GM12878 (cell line): ENCODE data around the gene ZMYM1. TPM values are rescaled to one million over a fixed set of nuclear protein-coding genes. Genes with fewer than 3 reads are reported as not detected.

ENCODE experiments used
- EP300 ChIP-seq, 2 experiments: fragments of 150-350 bp in 1 of 2; IDR thresholded peaks; 2 replicates each; pipeline ENCODE4 v1.6.1; 2011 to 2012; ENCODE audit warnings: low read depth in 2 of 2, low read length in 2 of 2, borderline replicate concordance in 1 of 2, improper control_type of control experiment in 1 of 2, inconsistent platforms in 1 of 2; ENCODE audit not compliant: control insufficient read depth in 1 of 2
- KDM1A ChIP-seq: fragments of 200-600 bp; sonication (generic); IDR thresholded peaks from 2 replicates; pipeline ENCODE4 v1.6.1; 2016; ENCODE audit warnings: borderline replicate concordance
- NBN ChIP-seq: fragments of 450-650 bp; IDR thresholded peaks from 2 replicates; pipeline ENCODE4 v1.6.1; 2016
- NR2F1 ChIP-seq: fragments of 450-650 bp; conservative IDR thresholded peaks from 2 replicates; pipeline ENCODE4 v1.6.1; 2017; ENCODE audit warnings: mild to moderate bottlenecking
- ZNF207 ChIP-seq: fragments of 450-650 bp; IDR thresholded peaks from 2 replicates; pipeline ENCODE4 v1.6.1; 2014; ENCODE audit warnings: antibody characterized with exemption, mild to moderate bottlenecking, borderline replicate concordance
- polyA plus RNA-seq, 11 experiments: library from polyadenylated mRNA; depleted of rRNA in 4 of 11; unstranded in 6 of 11; stranded (reverse) in 5 of 11; fragments of >200 nt; fragmentation: Nextera tagmentation in 4 of 11; fragmentation: Illumina TruSeq in 1 of 11; extraction: Ambion mirVana in 4 of 11; extraction: Trizol in 1 of 11; gene quantifications; 1 replicate in 1 of 11; 2 replicates in 10 of 11; pipeline versions ENCODE4 v1.2.1 to v1.2.3, GENCODE V29; 2011 to 2016; ENCODE audit warnings: inconsistent platforms in 2 of 11, missing spikeins in 2 of 11, low read depth in 1 of 11
- total RNA-seq, 4 experiments: library from RNA; depleted of rRNA in 3 of 4; stranded (reverse); fragments of >200 nt in 3 of 4; fragmentation: Illumina TruSeq in 1 of 4; extraction: Trizol in 1 of 4; gene quantifications; 2 replicates each; pipeline versions ENCODE4 v1.2.1 to v1.2.3, GENCODE V29; 2013 to 2021
- TF ChIP-seq, protein P1 (sequence below): fragments of 450-650 bp; formaldehyde crosslinking; IDR thresholded peaks from 2 replicates; pipeline ENCODE4 v1.4.0; 2022; ENCODE audit warnings: mild to moderate bottlenecking, moderate library complexity
- TF ChIP-seq, protein P2 (sequence below): fragments of 450-650 bp; IDR thresholded peaks from 2 replicates; pipeline ENCODE4 v1.6.1; 2017; ENCODE audit warnings: mild to moderate bottlenecking, low read depth, inconsistent platforms; ENCODE audit not compliant: poor library complexity, severe bottlenecking
- TF ChIP-seq, protein P3 (sequence below): fragments of 450-650 bp; IDR thresholded peaks from 2 replicates; pipeline ENCODE4 v1.6.1; 2017; ENCODE audit warnings: mild to moderate bottlenecking, moderate library complexity
- TF ChIP-seq, protein P4 (sequence below): fragments of 450-650 bp; IDR thresholded peaks from 2 replicates; pipeline ENCODE4 v1.6.1; 2016; ENCODE audit warnings: mild to moderate bottlenecking
- TF ChIP-seq, protein P5 (sequence below): IDR thresholded peaks from 2 replicates; pipeline ENCODE4 v1.6.1; 2012; ENCODE audit warnings: low read length, inconsistent platforms

Gene ZMYM1
- total and polyA plus RNA-seq, 10 of the 15 experiments (the other 5 are each of a cell fraction or from before 2014, with no cell fraction given), result 0.45 to 5.2 (median 1.4) TPM

DNA sequence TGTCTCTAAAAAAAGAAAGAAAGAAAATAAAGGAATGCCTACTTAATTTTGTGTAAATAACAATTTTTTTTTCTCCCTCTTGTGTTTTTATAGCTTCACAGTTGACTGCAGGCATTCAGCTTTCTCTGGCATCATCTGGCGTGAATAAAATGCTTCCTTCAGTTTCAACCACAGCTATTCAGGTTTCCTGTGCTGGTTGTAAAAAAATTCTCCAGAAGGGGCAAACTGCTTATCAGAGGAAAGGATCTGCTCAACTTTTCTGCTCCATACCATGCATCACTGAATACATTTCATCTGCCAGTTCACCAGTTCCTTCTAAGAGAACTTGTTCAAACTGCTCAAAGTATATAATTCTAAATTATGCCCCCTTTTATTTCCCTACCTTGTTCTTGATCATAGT is 18.0 kb downstream of the ZMYM1 start (continued):
- TF ChIP-seq, protein P1, sequence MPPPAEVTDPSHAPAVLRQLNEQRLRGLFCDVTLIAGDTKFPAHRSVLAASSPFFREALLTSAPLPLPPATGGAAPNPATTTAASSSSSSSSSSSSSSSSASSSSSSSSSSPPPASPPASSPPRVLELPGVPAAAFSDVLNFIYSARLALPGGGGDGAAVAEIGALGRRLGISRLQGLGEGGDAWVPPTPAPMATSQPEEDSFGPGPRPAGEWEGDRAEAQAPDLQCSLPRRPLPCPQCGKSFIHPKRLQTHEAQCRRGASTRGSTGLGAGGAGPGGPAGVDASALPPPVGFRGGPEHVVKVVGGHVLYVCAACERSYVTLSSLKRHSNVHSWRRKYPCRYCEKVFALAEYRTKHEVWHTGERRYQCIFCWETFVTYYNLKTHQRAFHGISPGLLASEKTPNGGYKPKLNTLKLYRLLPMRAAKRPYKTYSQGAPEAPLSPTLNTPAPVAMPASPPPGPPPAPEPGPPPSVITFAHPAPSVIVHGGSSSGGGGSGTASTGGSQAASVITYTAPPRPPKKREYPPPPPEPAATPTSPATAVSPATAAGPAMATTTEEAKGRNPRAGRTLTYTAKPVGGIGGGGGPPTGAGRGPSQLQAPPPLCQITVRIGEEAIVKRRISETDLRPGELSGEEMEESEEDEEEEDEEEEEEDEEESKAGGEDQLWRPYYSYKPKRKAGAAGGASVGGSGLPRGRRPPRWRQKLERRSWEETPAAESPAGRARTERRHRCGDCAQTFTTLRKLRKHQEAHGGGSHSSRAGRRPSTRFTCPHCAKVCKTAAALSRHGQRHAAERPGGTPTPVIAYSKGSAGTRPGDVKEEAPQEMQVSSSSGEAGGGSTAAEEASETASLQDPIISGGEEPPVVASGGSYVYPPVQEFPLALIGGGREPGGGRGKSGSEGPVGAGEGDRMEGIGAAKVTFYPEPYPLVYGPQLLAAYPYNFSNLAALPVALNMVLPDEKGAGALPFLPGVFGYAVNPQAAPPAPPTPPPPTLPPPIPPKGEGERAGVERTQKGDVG (CRISPR knock-in tag), result no peak
- TF ChIP-seq, protein P2, sequence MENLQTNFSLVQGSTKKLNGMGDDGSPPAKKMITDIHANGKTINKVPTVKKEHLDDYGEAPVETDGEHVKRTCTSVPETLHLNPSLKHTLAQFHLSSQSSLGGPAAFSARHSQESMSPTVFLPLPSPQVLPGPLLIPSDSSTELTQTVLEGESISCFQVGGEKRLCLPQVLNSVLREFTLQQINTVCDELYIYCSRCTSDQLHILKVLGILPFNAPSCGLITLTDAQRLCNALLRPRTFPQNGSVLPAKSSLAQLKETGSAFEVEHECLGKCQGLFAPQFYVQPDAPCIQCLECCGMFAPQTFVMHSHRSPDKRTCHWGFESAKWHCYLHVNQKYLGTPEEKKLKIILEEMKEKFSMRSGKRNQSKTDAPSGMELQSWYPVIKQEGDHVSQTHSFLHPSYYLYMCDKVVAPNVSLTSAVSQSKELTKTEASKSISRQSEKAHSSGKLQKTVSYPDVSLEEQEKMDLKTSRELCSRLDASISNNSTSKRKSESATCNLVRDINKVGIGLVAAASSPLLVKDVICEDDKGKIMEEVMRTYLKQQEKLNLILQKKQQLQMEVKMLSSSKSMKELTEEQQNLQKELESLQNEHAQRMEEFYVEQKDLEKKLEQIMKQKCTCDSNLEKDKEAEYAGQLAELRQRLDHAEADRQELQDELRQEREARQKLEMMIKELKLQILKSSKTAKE, result no peak
- TF ChIP-seq NR2F1 (no peak), EP300 (IDR thresholded peaks at IDR 0.05; ENCODE audit: borderline replicate concordance in 1 of 2, control insufficient read depth in 1 of 2, low read depth in 2 of 2, low read length in 2 of 2) (no peak), ZNF207 (no peak), NBN (no peak), KDM1A (no peak)
- TF ChIP-seq, protein P3, sequence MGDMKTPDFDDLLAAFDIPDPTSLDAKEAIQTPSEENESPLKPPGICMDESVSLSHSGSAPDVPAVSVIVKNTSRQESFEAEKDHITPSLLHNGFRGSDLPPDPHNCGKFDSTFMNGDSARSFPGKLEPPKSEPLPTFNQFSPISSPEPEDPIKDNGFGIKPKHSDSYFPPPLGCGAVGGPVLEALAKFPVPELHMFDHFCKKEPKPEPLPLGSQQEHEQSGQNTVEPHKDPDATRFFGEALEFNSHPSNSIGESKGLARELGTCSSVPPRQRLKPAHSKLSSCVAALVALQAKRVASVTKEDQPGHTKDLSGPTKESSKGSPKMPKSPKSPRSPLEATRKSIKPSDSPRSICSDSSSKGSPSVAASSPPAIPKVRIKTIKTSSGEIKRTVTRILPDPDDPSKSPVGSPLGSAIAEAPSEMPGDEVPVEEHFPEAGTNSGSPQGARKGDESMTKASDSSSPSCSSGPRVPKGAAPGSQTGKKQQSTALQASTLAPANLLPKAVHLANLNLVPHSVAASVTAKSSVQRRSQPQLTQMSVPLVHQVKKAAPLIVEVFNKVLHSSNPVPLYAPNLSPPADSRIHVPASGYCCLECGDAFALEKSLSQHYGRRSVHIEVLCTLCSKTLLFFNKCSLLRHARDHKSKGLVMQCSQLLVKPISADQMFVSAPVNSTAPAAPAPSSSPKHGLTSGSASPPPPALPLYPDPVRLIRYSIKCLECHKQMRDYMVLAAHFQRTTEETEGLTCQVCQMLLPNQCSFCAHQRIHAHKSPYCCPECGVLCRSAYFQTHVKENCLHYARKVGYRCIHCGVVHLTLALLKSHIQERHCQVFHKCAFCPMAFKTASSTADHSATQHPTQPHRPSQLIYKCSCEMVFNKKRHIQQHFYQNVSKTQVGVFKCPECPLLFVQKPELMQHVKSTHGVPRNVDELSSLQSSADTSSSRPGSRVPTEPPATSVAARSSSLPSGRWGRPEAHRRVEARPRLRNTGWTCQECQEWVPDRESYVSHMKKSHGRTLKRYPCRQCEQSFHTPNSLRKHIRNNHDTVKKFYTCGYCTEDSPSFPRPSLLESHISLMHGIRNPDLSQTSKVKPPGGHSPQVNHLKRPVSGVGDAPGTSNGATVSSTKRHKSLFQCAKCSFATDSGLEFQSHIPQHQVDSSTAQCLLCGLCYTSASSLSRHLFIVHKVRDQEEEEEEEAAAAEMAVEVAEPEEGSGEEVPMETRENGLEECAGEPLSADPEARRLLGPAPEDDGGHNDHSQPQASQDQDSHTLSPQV, result no peak
- TF ChIP-seq, protein P4, sequence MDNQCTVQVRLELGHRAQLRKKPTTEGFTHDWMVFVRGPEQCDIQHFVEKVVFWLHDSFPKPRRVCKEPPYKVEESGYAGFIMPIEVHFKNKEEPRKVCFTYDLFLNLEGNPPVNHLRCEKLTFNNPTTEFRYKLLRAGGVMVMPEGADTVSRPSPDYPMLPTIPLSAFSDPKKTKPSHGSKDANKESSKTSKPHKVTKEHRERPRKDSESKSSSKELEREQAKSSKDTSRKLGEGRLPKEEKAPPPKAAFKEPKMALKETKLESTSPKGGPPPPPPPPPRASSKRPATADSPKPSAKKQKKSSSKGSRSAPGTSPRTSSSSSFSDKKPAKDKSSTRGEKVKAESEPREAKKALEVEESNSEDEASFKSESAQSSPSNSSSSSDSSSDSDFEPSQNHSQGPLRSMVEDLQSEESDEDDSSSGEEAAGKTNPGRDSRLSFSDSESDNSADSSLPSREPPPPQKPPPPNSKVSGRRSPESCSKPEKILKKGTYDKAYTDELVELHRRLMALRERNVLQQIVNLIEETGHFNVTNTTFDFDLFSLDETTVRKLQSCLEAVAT, result no peak
- TF ChIP-seq, protein P5, sequence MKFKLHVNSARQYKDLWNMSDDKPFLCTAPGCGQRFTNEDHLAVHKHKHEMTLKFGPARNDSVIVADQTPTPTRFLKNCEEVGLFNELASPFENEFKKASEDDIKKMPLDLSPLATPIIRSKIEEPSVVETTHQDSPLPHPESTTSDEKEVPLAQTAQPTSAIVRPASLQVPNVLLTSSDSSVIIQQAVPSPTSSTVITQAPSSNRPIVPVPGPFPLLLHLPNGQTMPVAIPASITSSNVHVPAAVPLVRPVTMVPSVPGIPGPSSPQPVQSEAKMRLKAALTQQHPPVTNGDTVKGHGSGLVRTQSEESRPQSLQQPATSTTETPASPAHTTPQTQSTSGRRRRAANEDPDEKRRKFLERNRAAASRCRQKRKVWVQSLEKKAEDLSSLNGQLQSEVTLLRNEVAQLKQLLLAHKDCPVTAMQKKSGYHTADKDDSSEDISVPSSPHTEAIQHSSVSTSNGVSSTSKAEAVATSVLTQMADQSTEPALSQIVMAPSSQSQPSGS, result no peak
